Measurements from ENCODE around the gene CCDC9B.

The CCDC9B gene

DNA sequence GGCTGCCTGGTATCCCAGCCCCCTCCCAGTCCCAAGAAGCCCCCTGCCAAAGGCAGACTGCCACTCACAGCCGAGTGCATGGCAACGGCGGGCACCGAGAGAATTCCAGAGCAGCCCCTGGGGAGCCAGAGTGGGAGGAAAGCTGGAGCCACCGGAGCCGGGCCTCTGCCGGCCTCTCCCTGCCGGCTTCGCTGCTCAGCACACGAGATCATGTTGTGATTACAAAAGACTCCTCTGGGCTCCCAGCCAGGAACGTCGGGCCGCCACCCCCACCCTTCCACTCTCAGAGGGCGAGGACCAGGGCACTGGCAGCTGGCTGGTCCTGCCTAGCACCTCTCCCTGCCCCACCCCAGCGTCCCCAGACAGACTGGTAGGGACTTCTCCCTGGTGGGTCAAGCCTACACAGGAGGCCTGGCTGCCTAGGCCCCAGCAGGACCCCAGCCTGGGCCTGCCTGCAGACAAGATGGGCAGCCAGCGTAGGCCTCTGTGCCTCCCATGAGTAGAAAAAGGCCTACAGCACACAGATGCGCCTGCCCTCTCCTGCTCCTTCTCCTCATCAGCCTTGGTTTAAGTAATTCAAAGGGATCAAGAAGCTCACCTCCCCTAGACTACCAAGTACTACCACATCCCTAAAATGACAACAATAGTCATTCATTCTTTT, at the start of gene CCDC9B:
CCDC9B (minus strand) TSS at position 200 of the 661 bp plus-strand sequence; CDS start at position 80, 120 bp downstream.
- DNase-seq = peak; percentile 95

DNA sequence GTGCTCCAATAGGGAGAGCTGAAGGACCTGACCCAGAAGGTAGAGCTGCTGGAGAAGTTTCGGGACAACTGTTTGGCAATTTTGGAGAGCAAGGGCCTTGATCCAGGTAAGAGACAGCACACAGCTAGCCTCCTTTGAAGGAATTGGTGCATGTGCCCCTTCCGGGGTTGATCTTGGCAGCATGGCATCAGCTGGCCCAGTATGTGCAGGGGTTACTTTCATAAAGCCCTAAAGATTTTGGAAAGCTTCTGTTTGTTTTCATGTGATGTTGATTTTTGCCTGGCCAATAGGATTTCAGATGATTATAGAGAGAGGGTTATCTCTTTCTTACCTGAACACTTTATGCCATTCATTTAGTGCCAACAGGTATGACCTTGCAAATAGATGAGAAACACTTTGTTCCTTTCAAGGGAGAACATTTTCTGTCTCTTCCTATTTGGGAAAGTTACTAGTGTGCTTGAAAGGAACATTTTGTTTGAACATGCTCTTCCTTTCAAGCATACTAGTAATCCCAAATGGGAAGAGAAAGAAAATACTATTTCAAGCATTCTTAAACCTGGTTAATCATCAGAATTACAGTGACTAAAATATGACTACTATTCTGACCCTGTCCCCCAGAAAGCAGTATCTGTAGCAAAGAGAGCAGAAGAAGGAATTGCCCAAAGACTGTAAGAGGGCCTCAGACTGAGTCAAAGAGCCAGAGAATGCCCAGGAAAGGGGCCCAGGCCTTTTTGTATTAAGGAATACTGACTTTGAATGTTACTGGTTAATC, 49.3 kb upstream of the CCDC9B start:
- no peak for DNase-seq

GRCh38 chr15:40388941-40389823, 48.4 kb upstream of the CCDC9B start:
- DNase-seq = peak; percentile 57

- DNase-seq = no peak
Observed at GRCh38 chr15:40386480-40386879, 45.7 kb upstream of the CCDC9B start.

GRCh38 chr15:40382580-40383456, 42.1 kb upstream of the CCDC9B start, which contains the start of gene KNSTRN:
Gene KNSTRN (plus strand): TSS chr15:40382721. CDS start chr15:40382836, 115 bp downstream.
- peak; percentile 99 for DNase-seq

GRCh38 chr15:40381818-40382529, 41.2 kb upstream of the CCDC9B start:
- DNase-seq = no peak

DNA sequence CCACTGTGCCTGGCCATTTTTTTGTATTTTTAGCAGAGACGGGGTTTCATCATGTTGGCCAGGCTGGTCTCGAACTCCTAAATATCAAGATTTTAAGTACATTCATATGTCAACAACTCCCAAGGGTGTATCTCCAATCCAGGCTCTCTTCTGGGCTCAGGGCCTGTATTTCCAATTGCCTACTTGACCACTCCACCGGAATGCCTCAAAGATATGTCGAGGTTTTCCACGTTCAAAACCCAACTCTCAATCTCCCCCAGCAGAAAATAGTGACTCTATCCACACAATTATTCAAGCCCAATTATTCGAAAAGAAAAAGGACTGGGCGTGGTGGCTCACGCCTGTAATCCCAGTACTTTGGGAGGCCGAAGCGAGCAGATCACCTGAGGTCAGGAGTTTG, 39.9 kb upstream of the CCDC9B start:
- DNase-seq = no peak

- DNase-seq = no peak
Observed at GRCh38 chr15:40379853-40380252, 39.1 kb upstream of the CCDC9B start.

DNA sequence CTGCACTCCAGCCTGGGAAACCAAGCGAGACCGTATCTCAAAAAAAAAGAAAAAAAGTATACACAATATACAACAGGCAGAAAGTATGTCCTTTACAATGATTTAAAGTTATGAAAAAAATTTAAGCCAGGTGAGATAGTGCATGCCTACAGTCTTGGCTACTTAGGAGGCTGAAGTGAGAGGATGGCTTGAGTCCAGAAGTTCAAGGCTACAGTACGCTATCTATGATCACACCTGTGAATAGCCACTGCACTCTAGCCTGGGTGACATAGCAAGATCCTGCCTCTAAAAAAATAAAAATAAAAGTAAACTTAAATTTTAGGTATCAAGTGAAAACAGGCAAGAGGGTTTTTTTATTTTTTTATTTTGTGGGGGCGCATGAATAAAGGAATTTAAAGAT, 38.6 kb upstream of the CCDC9B start:
- DNase-seq = peak; percentile 36

DNA sequence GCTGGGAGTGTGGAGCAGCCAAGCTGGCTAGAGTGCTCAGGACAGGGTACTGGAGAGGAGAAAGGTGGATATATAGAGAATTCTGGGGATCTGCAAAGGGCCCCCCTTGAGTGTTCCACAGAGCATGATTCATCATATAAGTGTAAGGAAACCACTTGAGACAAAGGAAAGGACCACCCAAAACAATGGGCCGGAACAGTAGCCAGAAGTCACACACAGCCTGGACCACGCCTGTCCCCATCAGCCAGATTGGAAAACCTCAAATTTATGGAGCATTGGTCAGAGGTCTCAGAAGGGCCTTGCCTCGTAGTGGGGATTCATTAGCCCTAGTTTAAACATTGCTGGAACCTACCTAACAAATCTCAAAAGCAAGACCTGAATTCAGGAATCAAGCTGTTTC, 36.9 kb upstream of the CCDC9B start:
- DNase-seq = no peak

- no peak for DNase-seq
Observed at GRCh38 chr15:40372981-40373380, 32.2 kb upstream of the CCDC9B start.

- DNase-seq = no peak
Observed at GRCh38 chr15:40369971-40370370, 29.2 kb upstream of the CCDC9B start.

GRCh38 chr15:40369474-40369869, 28.7 kb upstream of the CCDC9B start:
- DNase-seq = no peak

DNA sequence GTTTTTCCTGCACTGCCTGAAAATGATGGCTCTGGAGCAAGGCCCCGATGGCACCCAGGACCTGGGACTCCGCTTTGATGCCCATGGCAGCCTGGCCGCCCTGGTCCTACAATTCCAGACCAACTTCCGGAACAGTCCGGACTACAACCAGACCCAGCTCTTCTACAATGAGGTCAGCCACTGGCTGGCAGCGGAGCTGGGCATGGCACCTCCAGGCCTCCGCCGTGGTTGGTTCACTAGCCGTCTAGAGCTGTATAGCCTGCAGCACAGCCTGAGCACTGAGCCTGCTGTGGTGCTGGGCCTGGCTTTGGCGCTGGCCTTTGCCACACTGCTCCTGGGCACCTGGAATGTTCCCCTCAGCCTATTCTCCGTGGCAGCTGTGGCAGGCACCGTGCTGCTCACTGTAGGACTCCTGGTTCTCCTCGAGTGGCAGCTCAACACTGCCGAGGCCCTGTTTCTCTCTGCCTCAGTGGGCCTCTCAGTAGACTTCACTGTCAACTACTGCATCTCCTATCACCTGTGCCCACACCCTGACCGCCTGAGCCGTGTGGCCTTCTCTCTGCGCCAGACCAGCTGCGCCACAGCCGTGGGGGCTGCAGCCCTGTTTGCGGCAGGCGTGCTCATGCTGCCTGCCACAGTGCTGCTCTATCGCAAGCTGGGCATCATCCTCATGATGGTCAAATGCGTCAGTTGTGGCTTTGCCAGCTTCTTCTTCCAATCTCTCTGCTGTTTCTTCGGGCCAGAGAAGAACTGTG, 28.2 kb upstream of the CCDC9B start:
- no peak for DNase-seq

- DNase-seq = peak; percentile 96
Observed at GRCh38 chr15:40367686-40368611, 27.2 kb upstream of the CCDC9B start.

DNA sequence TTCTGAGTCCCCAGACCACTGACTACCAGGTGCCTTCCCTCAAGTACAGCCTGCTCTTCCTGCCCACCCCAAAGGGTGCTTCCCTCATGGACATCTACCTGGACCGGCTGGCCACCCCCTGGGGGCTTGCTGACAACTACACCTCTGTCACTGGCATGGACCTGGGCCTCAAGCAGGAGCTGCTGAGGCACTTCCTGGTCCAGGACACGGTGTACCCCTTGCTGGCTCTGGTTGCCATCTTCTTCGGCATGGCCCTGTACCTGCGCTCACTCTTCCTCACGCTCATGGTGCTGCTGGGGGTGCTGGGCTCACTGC, 26.6 kb upstream of the CCDC9B start:
- DNase-seq = no peak

DNA sequence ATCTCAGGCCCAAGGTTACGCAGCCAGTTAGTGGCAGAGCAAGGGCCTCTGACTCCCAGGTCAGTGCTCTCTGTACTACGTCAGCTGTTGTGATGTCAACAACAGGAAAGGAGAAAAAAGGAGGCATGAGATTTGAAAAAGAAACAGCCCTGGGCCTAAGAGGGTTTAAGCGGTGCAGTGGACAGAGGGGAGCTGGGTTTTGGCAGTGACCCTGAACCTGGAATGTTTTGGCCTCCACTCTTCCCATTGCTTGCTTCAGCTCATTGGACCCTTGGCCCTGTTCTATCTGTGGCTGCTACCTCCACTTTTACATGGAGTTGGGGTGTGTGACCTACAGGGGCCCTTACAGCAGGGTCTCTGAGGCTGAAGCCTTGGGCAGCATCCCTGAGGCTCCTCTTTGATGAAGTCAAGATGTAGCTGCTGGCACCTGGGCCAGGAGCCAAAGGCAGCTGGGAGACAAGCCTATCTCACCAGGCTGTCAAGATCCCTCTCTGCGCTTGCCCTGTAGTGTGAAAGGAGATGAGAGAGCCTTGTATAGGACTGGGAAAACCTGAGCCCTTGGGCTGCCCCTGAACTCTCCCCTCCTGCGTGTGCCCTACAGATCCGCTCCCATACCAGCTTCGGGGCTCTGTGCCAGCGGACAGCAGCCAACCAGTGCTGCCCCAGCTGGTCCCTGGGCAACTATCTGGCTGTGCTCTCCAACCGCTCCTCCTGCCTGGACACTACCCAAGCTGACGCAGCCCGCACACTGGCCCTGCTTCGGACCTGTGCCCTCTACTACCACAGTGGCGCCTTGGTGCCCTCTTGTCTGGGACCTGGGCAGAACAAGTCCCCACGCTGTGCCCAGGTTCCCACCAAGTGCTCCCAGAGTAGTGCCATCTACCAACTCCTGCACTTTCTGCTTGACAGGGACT, 26.0 kb upstream of the CCDC9B start:
- peak; percentile 49 for DNase-seq

DNA sequence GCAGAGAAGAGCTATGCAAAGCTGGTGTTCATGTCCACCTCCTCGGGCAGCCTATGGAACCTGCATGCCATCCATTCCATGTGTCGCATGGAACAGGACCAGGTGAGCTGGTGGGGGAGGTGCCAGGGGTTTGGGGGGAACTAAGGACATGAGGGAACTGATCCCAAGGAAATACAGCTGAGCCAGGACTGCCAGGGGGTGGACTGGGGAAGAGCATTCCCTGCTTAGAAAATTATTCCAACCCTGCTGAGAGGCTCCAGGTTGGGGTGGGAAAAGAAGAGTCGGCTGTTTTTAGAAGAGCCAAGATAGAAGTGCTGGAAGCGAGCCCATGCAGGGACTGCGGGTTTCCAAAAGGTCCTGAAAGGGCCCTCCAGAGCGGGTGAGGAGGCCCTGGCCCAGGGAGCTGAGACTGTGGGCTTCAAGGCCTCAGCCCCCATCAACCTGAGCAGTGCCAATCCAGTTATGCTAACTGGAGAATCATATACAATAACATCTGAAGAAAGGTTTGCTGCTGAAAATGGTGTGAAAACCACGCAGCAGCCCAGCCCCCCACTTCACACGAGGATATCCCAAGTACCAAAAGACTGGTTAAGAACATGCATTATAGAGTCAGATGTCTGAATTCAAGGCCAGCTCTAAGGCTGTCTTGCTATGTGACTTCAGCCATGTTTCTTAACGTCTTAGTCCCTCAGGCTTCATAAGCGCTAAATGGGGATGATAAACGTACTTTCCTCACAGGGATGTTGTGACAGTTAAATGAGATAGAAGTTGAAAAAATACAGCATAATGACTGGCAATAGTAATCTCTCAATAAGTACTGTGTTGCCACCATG, 25.1 kb upstream of the CCDC9B start:
- no peak for DNase-seq
